Measurements from ENCODE around the gene HACL1. TPM values are rescaled to one million over a fixed set of nuclear protein-coding genes. Genes with fewer than 3 reads are reported as not detected.
"Not testable (repeated sequence)": the region's sequence is repeated elsewhere in the genome, so short reads cannot be mapped to it uniquely, and the experiment has no call there.

Gene HACL1
- polyA plus RNA-seq, 1 donor (not counting 4 experiments of a cell fraction or from before 2014, with no cell fraction given), result 23.1 TPM

GRCh38 chr3:15535732-15536131 is 65.6 kb downstream of the HACL1 start:
- Histone ChIP-seq H3K79me2 (ENCODE audit: control insufficient read depth, insufficient read depth, low read length) (no peaks in the 10 kb centered on the region), H4K20me1 (ENCODE audit: control insufficient read depth, extremely low read depth, insufficient read depth, low read length) (no peaks in the 10 kb centered on the region), H3K4me2 (ENCODE audit: control insufficient read depth, extremely low read depth, insufficient read depth, low read depth, low read length) (no peak overlapping the region), H2AFZ (ENCODE audit: control insufficient read depth, low read length) (no peak overlapping the region), H3K27me3 (ENCODE audit: control insufficient read depth, extremely low read depth, insufficient read depth, low read length) (peaks cover 4% of the 10 kb centered on the region), H3K36me3 (ENCODE audit: control insufficient read depth in 2 of 2, extremely low read depth in 1 of 2, insufficient read depth in 2 of 2, low read length in 2 of 2) (no peaks in the 10 kb centered on the region), H3K9me1 (ENCODE audit: control insufficient read depth, extremely low read depth, insufficient read depth, low read length) (no peaks in the 10 kb centered on the region), H3K4me3 (ENCODE audit: control insufficient read depth in 2 of 3, extremely low read depth in 1 of 3, insufficient read depth in 2 of 3, low read depth in 1 of 3, low read length in 3 of 3) (no peak overlapping the region), H3K27ac (ENCODE audit: control insufficient read depth, insufficient read depth, low read length) (no peak overlapping the region), H3K4me1 (ENCODE audit: control insufficient read depth, extremely low read depth, insufficient read depth, low read length) (no peaks in the 10 kb centered on the region), H3K9me3 (ENCODE audit: control insufficient read depth, low read depth, low read length) (no peaks in the 10 kb centered on the region), H3K9ac (ENCODE audit: control insufficient read depth, extremely low read depth, insufficient read depth, low read length) (no peak overlapping the region)
- no peak for TF ChIP-seq CTCF (optimal IDR thresholded peaks at IDR 0.05 in 1 of 3, IDR thresholded peaks at IDR 0.05 in 1 of 3, conservative IDR thresholded peaks at IDR 0.05 in 1 of 3; ENCODE audit: extremely low read depth in 1 of 3, insufficient read depth in 2 of 3, low read length in 3 of 3)
- TF ChIP-seq EZH2 (IDR thresholded peaks at IDR 0.05; ENCODE audit: low read length), result no peak
- FAIRE-seq, result peak; percentile 13
- DNase-seq (ENCODE audit: low read depth, low spot score), result no peak
- dilution Hi-C loops (cut with MboI; ENCODE audit: extremely low pct_ligation_motif_present, low sequenced_read_pairs), result no loop called here

GRCh38 chr3:15532614-15533013 is 68.8 kb downstream of the HACL1 start:
- H2AFZ ChIP-seq (ENCODE audit: control insufficient read depth, low read length); H3K4me3 ChIP-seq (ENCODE audit: control insufficient read depth in 2 of 3, extremely low read depth in 1 of 3, insufficient read depth in 2 of 3, low read depth in 1 of 3, low read length in 3 of 3); DNase-seq (ENCODE audit: low read depth, low spot score); H3K4me1 ChIP-seq (ENCODE audit: control insufficient read depth, extremely low read depth, insufficient read depth, low read length); H3K9ac ChIP-seq (ENCODE audit: control insufficient read depth, extremely low read depth, insufficient read depth, low read length); H3K9me1 ChIP-seq (ENCODE audit: control insufficient read depth, extremely low read depth, insufficient read depth, low read length); H3K27ac ChIP-seq (ENCODE audit: control insufficient read depth, insufficient read depth, low read length); FAIRE-seq; H3K4me2 ChIP-seq (ENCODE audit: control insufficient read depth, extremely low read depth, insufficient read depth, low read depth, low read length); H3K9me3 ChIP-seq (ENCODE audit: control insufficient read depth, low read depth, low read length); H3K79me2 ChIP-seq (ENCODE audit: control insufficient read depth, insufficient read depth, low read length); H4K20me1 ChIP-seq (ENCODE audit: control insufficient read depth, extremely low read depth, insufficient read depth, low read length); H3K36me3 ChIP-seq (ENCODE audit: control insufficient read depth in 2 of 2, extremely low read depth in 1 of 2, insufficient read depth in 2 of 2, low read length in 2 of 2); H3K27me3 ChIP-seq (ENCODE audit: control insufficient read depth, extremely low read depth, insufficient read depth, low read length); dilution Hi-C loops (cut with MboI; ENCODE audit: extremely low pct_ligation_motif_present, low sequenced_read_pairs): not testable (repeated sequence)

GRCh38 chr3:15531346-15531745 is 70.0 kb downstream of the HACL1 start:
- H3K27ac ChIP-seq (ENCODE audit: control insufficient read depth, insufficient read depth, low read length), result no peak overlapping the region
- H4K20me1 ChIP-seq (ENCODE audit: control insufficient read depth, extremely low read depth, insufficient read depth, low read length), result no peaks in the 10 kb centered on the region
- no peaks in the 10 kb centered on the region for H3K4me1 ChIP-seq (ENCODE audit: control insufficient read depth, extremely low read depth, insufficient read depth, low read length)
- FAIRE-seq (no peak), DNase-seq (ENCODE audit: low read depth, low spot score) (no peak)
- no peak for TF ChIP-seq CTCF (optimal IDR thresholded peaks at IDR 0.05 in 1 of 3, IDR thresholded peaks at IDR 0.05 in 1 of 3, conservative IDR thresholded peaks at IDR 0.05 in 1 of 3; ENCODE audit: extremely low read depth in 1 of 3, insufficient read depth in 2 of 3, low read length in 3 of 3)
- TF ChIP-seq EZH2 (IDR thresholded peaks at IDR 0.05; ENCODE audit: low read length), result no peak
- no peaks in the 10 kb centered on the region for H3K9me3 ChIP-seq (ENCODE audit: control insufficient read depth, low read depth, low read length)
- no peaks in the 10 kb centered on the region for H3K79me2 ChIP-seq (ENCODE audit: control insufficient read depth, insufficient read depth, low read length)
- no peaks in the 10 kb centered on the region for H3K9me1 ChIP-seq (ENCODE audit: control insufficient read depth, extremely low read depth, insufficient read depth, low read length)
- no peak overlapping the region for H3K4me3 ChIP-seq (ENCODE audit: control insufficient read depth in 2 of 3, extremely low read depth in 1 of 3, insufficient read depth in 2 of 3, low read depth in 1 of 3, low read length in 3 of 3)
- no peak overlapping the region for H3K4me2 ChIP-seq (ENCODE audit: control insufficient read depth, extremely low read depth, insufficient read depth, low read depth, low read length)
- H3K9ac ChIP-seq (ENCODE audit: control insufficient read depth, extremely low read depth, insufficient read depth, low read length), result no peak overlapping the region
- H3K36me3 ChIP-seq (ENCODE audit: control insufficient read depth in 2 of 2, extremely low read depth in 1 of 2, insufficient read depth in 2 of 2, low read length in 2 of 2), result no peaks in the 10 kb centered on the region
- dilution Hi-C loops (cut with MboI; ENCODE audit: extremely low pct_ligation_motif_present, low sequenced_read_pairs), result no loop called here
- H3K27me3 ChIP-seq (ENCODE audit: control insufficient read depth, extremely low read depth, insufficient read depth, low read length), result no peaks in the 10 kb centered on the region
- no peak overlapping the region for H2AFZ ChIP-seq (ENCODE audit: control insufficient read depth, low read length)
